ENCODE measurements around the gene ERC2. TPM values are rescaled to one million over a fixed set of nuclear protein-coding genes. Genes with fewer than 3 reads are reported as not detected.

The ERC2 gene
- polyA plus RNA-seq, 3 donors, result not detected

- Histone ChIP-seq H3K79me2 (ENCODE audit: insufficient read depth, low read length) (no peaks in the 10 kb centered on the region), H2AFZ (ENCODE audit: insufficient read depth, low read depth, low read length, poor library complexity, severe bottlenecking) (no peak overlapping the region), H3K27ac (ENCODE audit: low read depth in 1 of 2, low read length in 2 of 2) (no peak overlapping the region), H3K36me3 (replicated peaks in 1 of 2; ENCODE audit: control insufficient read depth in 1 of 2, insufficient read depth in 2 of 2, low read length in 2 of 2) (no peaks in the 10 kb centered on the region), H3K9me3 (replicated peaks in 1 of 2; ENCODE audit: control insufficient read depth in 1 of 2, insufficient read depth in 1 of 2, low read length in 2 of 2) (no peaks in the 10 kb centered on the region), H3K4me1 (ENCODE audit: control insufficient read depth in 1 of 2, insufficient read depth in 2 of 2, low read length in 2 of 2) (no peaks in the 10 kb centered on the region), H3K4me2 (replicated peaks; ENCODE audit: extremely low read depth, low read length, poor library complexity, severe bottlenecking) (no peak overlapping the region), H3K27me3 (ENCODE audit: control insufficient read depth in 2 of 2, insufficient read depth in 2 of 2, low read length in 2 of 2) (no peaks in the 10 kb centered on the region), H4K20me1 (ENCODE audit: insufficient read depth, low read length) (no peaks in the 10 kb centered on the region), H3K9ac (ENCODE audit: insufficient read depth, low read length, poor library complexity, severe bottlenecking) (no peak overlapping the region), H3K4me3 (replicated peaks in 1 of 3; ENCODE audit: low read depth in 2 of 3, low read length in 3 of 3) (no peak overlapping the region)
- WGBS (ENCODE audit: insufficient coverage), result 100% methylated on average over 1 of the region's 2 CpGs
- peaks cover 0 to 8% (median 2%) of the 10 kb centered on the region in 7 donors for H3K9me3 Mint-ChIP-seq
- H3K27me3 Mint-ChIP-seq (ENCODE audit: low read depth in 3 of 3), result peaks cover 0 to 1% (median 0%) of the 10 kb centered on the region in 3 donors
- no peak for TF ChIP-seq CTCF (IDR thresholded peaks at IDR 0.05)
- DNase-seq, result no peak
- H3K4me3 Mint-ChIP-seq, result no peak overlapping the region
- intact Hi-C loops (cut with micrococcal nuclease), result no loop called here
- H3K4me1 Mint-ChIP-seq, result no peaks in the 10 kb centered on the region
- no peaks in the 10 kb centered on the region for H3K36me3 Mint-ChIP-seq
- H3K27ac Mint-ChIP-seq, result no peak overlapping the region
These were observed 649.8 kb downstream of the ERC2 start for GRCh38 chr3:55818485-55818884.

- no peak overlapping the region for H3K27ac Mint-ChIP-seq
These were observed 651.3 kb downstream of the ERC2 start for GRCh38 chr3:55816794-55817576.

More at GRCh38 chr3:55816794-55817576, 651.3 kb downstream of the ERC2 start:
- Mint-ChIP-seq H3K27me3 (ENCODE audit: low read depth in 3 of 3) (no peaks in the 10 kb centered on the region), H3K36me3 (no peaks in the 10 kb centered on the region), H3K9me3 (peaks cover 0 to 4% (median 0%) of the 10 kb centered on the region in 7 donors), H3K4me1 (no peaks in the 10 kb centered on the region), H3K4me3 (no peak overlapping the region)
- Histone ChIP-seq H3K4me2 (replicated peaks; ENCODE audit: extremely low read depth, low read length, poor library complexity, severe bottlenecking) (no peak overlapping the region), H3K36me3 (replicated peaks in 1 of 2; ENCODE audit: control insufficient read depth in 1 of 2, insufficient read depth in 2 of 2, low read length in 2 of 2) (no peaks in the 10 kb centered on the region), H3K4me3 (replicated peaks in 1 of 3; ENCODE audit: low read depth in 2 of 3, low read length in 3 of 3) (no peak overlapping the region), H4K20me1 (ENCODE audit: insufficient read depth, low read length) (no peaks in the 10 kb centered on the region), H3K27ac (ENCODE audit: low read depth in 1 of 2, low read length in 2 of 2) (no peak overlapping the region), H3K9ac (ENCODE audit: insufficient read depth, low read length, poor library complexity, severe bottlenecking) (no peak overlapping the region), H3K27me3 (ENCODE audit: control insufficient read depth in 2 of 2, insufficient read depth in 2 of 2, low read length in 2 of 2) (no peaks in the 10 kb centered on the region), H3K9me3 (replicated peaks in 1 of 2; ENCODE audit: control insufficient read depth in 1 of 2, insufficient read depth in 1 of 2, low read length in 2 of 2) (no peaks in the 10 kb centered on the region), H3K79me2 (ENCODE audit: insufficient read depth, low read length) (no peaks in the 10 kb centered on the region), H3K4me1 (ENCODE audit: control insufficient read depth in 1 of 2, insufficient read depth in 2 of 2, low read length in 2 of 2) (no peaks in the 10 kb centered on the region), H2AFZ (ENCODE audit: insufficient read depth, low read depth, low read length, poor library complexity, severe bottlenecking) (no peak overlapping the region)
- intact Hi-C loops (cut with micrococcal nuclease), result no loop called here
- WGBS (ENCODE audit: insufficient coverage), result 81% methylated on average over 4 of the region's 8 CpGs
- DNase-seq, result no peak
- no peak for TF ChIP-seq CTCF (IDR thresholded peaks at IDR 0.05)

All from CD14-positive monocyte (primary cell).